GM12878 (cell line): ENCODE data around the gene TXLNB. TPM values are rescaled to one million over a fixed set of nuclear protein-coding genes. Genes with fewer than 3 reads are reported as not detected.
A peak's percentile ranks its signal among the peaks of the same experiment; 100 is the strongest.

Source experiments
- BACH1 ChIP-seq: fragments of 450-650 bp; IDR thresholded peaks from 2 replicates; pipeline ENCODE4 v1.6.1; 2017; ENCODE audit warnings: mild to moderate bottlenecking, borderline replicate concordance
- BHLHE40 ChIP-seq, 2 experiments: fragments of 450-650 bp in 1 of 2; IDR thresholded peaks; 2 replicates each; pipeline ENCODE4 v1.6.1; 2011 to 2017; ENCODE audit warnings: low read depth in 2 of 2, borderline replicate concordance in 1 of 2, improper control_type of control experiment in 1 of 2, low read length in 1 of 2, mild to moderate bottlenecking in 1 of 2
- CEBPB ChIP-seq, 2 experiments: fragments of 150-350 bp in 1 of 2; IDR thresholded peaks; 2 replicates each; pipeline ENCODE4 v1.6.1; 2012 to 2014; ENCODE audit warnings: low read depth in 2 of 2, low read length in 2 of 2, borderline replicate concordance in 1 of 2, inconsistent platforms in 1 of 2
- CREM ChIP-seq: IDR thresholded peaks from 2 replicates; pipeline ENCODE4 v1.6.1; 2014; ENCODE audit warnings: antibody characterized with exemption, low read depth
- EP300 ChIP-seq, 2 experiments: fragments of 150-350 bp in 1 of 2; IDR thresholded peaks; 2 replicates each; pipeline ENCODE4 v1.6.1; 2011 to 2012; ENCODE audit warnings: low read depth in 2 of 2, low read length in 2 of 2, borderline replicate concordance in 1 of 2, improper control_type of control experiment in 1 of 2, inconsistent platforms in 1 of 2; ENCODE audit not compliant: control insufficient read depth in 1 of 2
- FOXM1 ChIP-seq: IDR thresholded peaks from 2 replicates; pipeline ENCODE4 v1.6.1; 2012; ENCODE audit warnings: low read depth, mild to moderate bottlenecking, inconsistent platforms, low read length, moderate library complexity
- GABPA ChIP-seq: IDR thresholded peaks from 2 replicates; pipeline ENCODE4 v1.6.1; 2014; ENCODE audit warnings: antibody characterized with exemption, low read depth, mild to moderate bottlenecking, inconsistent platforms
- HDAC6 ChIP-seq: fragments of 200-600 bp; sonication (generic); IDR thresholded peaks from one replicate; pipeline ENCODE4 v1.8.0; 2017; ENCODE audit warnings: antibody characterized with exemption; ENCODE audit not compliant: unreplicated experiment
- MEF2A ChIP-seq: IDR thresholded peaks from 2 replicates; pipeline ENCODE4 v1.6.1; 2011; ENCODE audit warnings: low read depth, mild to moderate bottlenecking, low read length, moderate library complexity; ENCODE audit not compliant: insufficient read depth
- MYB ChIP-seq: fragments of 150-350 bp; IDR thresholded peaks from 2 replicates; pipeline ENCODE4 v1.6.1; 2014; ENCODE audit warnings: mild to moderate bottlenecking, low read depth, low read length, borderline replicate concordance
- MYC ChIP-seq: IDR thresholded peaks from 2 replicates; pipeline ENCODE4 v1.6.1; 2011; ENCODE audit warnings: mild to moderate bottlenecking, low read length, moderate library complexity, inconsistent platforms; ENCODE audit not compliant: insufficient read depth, insufficient replicate concordance, insufficient read length, severe bottlenecking
- NFIC ChIP-seq: IDR thresholded peaks from 2 replicates; pipeline ENCODE4 v1.6.1; 2012; ENCODE audit warnings: low read depth, mild to moderate bottlenecking, inconsistent platforms, low read length, moderate library complexity
- NR2C1 ChIP-seq: fragments of 450-650 bp; IDR thresholded peaks from 2 replicates; pipeline ENCODE4 v1.6.1; 2017; ENCODE audit warnings: antibody characterized with exemption, mild to moderate bottlenecking, moderate library complexity
- SPI1 ChIP-seq: IDR thresholded peaks from 2 replicates; pipeline ENCODE4 v1.6.1; 2011; ENCODE audit warnings: low read depth, mild to moderate bottlenecking, low read length, moderate library complexity, borderline replicate concordance; ENCODE audit not compliant: insufficient read depth
- TBL1XR1 ChIP-seq: IDR thresholded peaks from 2 replicates; pipeline ENCODE4 v1.6.1; 2012; ENCODE audit warnings: low read depth, low read length, improper control_type of control experiment
- TCF12 ChIP-seq: IDR thresholded peaks from 2 replicates; pipeline ENCODE4 v1.6.1; 2011; ENCODE audit warnings: low read depth, mild to moderate bottlenecking, low read length
- TCF7 ChIP-seq: IDR thresholded peaks from 2 replicates; pipeline ENCODE4 v1.6.1; 2014; ENCODE audit warnings: antibody characterized with exemption, borderline replicate concordance
- WRNIP1 ChIP-seq: IDR thresholded peaks from 2 replicates; pipeline ENCODE4 v1.6.1; 2011; ENCODE audit warnings: low read depth, low read length, improper control_type of control experiment, borderline replicate concordance
- ZNF24 ChIP-seq: fragments of 450-650 bp; IDR thresholded peaks from 2 replicates; pipeline ENCODE4 v1.6.1; 2017; ENCODE audit warnings: antibody characterized with exemption, mild to moderate bottlenecking
- ZNF622 ChIP-seq: fragments of 450-650 bp; IDR thresholded peaks from 2 replicates; pipeline ENCODE4 v1.6.1; 2017; ENCODE audit warnings: mild to moderate bottlenecking, inconsistent platforms
- polyA plus RNA-seq, 11 experiments: library from polyadenylated mRNA; depleted of rRNA in 4 of 11; unstranded in 6 of 11; stranded (reverse) in 5 of 11; fragments of >200 nt; fragmentation: Nextera tagmentation in 4 of 11; fragmentation: Illumina TruSeq in 1 of 11; extraction: Ambion mirVana in 4 of 11; extraction: Trizol in 1 of 11; gene quantifications; 1 replicate in 1 of 11; 2 replicates in 10 of 11; pipeline versions ENCODE4 v1.2.1 to v1.2.3, GENCODE V29; 2011 to 2016; ENCODE audit warnings: inconsistent platforms in 2 of 11, missing spikeins in 2 of 11, low read depth in 1 of 11
- total RNA-seq, 4 experiments: library from RNA; depleted of rRNA in 3 of 4; stranded (reverse); fragments of >200 nt in 3 of 4; fragmentation: Illumina TruSeq in 1 of 4; extraction: Trizol in 1 of 4; gene quantifications; 2 replicates each; pipeline versions ENCODE4 v1.2.1 to v1.2.3, GENCODE V29; 2013 to 2021
- TF ChIP-seq, protein P1 (sequence below): fragments of 450-650 bp; IDR thresholded peaks from 2 replicates; pipeline ENCODE4 v1.6.1; 2017; ENCODE audit warnings: mild to moderate bottlenecking, moderate library complexity
- TF ChIP-seq, protein P2 (sequence below): IDR thresholded peaks from 2 replicates; pipeline ENCODE4 v1.6.1; 2011; ENCODE audit warnings: borderline replicate concordance, low read depth, mild to moderate bottlenecking, moderate library complexity, low read length; ENCODE audit not compliant: insufficient read depth, poor library complexity, severe bottlenecking
- TF ChIP-seq, protein P3 (sequence below): IDR thresholded peaks from 2 replicates; pipeline ENCODE4 v1.6.1; 2012; ENCODE audit warnings: low read depth, low read length, improper control_type of control experiment

Gene TXLNB
- total and polyA plus RNA-seq, 10 of the 15 experiments (the other 5 are each of a cell fraction or from before 2014, with no cell fraction given), result 0.07 to 1.3 (median 0.22) TPM; not detected in 1

DNA sequence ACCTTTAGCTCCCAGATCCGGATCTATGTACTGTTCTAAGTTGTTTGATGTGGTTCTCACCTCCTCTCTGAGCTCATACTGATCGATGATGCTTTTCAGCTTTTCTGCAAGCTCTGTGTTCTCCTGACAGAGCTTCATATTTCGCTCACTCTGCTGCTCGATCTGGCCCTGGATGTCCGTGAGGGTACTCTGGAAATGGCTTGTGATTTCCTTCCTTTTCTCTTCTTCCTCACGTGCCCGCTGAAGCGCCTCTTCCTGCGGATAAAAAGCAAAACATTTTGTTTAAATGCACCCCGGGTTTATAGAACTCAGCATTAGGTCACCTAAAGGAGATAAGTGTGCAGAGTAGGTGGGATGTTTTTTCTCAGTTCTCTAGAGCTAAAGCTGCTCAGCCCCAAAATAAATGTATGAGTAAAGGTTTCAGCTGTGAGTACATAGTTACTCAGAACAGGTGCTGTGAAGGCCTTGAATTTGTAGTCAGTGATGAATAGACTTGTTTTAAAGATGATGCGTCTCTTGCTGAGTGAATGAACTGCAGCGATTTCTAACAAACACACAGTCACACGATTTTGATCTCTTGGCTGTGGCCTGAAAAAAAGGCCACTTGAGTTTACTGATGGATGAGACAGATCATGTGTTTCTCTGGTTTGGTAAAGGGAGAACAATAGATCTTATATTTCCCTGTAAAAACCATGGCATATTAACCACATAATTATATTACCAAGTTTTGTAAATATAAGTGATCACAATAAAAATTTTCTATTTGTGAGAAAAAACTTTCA lies 29.1 kb downstream of the TXLNB start (continued):
- TF ChIP-seq, protein P1, sequence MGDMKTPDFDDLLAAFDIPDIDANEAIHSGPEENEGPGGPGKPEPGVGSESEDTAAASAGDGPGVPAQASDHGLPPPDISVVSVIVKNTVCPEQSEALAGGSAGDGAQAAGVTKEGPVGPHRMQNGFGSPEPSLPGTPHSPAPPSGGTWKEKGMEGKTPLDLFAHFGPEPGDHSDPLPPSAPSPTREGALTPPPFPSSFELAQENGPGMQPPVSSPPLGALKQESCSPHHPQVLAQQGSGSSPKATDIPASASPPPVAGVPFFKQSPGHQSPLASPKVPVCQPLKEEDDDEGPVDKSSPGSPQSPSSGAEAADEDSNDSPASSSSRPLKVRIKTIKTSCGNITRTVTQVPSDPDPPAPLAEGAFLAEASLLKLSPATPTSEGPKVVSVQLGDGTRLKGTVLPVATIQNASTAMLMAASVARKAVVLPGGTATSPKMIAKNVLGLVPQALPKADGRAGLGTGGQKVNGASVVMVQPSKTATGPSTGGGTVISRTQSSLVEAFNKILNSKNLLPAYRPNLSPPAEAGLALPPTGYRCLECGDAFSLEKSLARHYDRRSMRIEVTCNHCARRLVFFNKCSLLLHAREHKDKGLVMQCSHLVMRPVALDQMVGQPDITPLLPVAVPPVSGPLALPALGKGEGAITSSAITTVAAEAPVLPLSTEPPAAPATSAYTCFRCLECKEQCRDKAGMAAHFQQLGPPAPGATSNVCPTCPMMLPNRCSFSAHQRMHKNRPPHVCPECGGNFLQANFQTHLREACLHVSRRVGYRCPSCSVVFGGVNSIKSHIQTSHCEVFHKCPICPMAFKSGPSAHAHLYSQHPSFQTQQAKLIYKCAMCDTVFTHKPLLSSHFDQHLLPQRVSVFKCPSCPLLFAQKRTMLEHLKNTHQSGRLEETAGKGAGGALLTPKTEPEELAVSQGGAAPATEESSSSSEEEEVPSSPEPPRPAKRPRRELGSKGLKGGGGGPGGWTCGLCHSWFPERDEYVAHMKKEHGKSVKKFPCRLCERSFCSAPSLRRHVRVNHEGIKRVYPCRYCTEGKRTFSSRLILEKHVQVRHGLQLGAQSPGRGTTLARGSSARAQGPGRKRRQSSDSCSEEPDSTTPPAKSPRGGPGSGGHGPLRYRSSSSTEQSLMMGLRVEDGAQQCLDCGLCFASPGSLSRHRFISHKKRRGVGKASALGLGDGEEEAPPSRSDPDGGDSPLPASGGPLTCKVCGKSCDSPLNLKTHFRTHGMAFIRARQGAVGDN, result no peak
- TF ChIP-seq TCF7 (0 out of 2 replicates have a peak, but pooled peaks have one; percentile 60), CREM (peak; percentile 54; the same call in 1 of the 2 replicates), MEF2A (peak; percentile 67; the same call in 1 of the 2 replicates), TCF12 (peak; percentile 70), ZNF24 (no peak), BACH1 (no peak), FOXM1 (peak; percentile 63; the same call in 1 of the 2 replicates), MYB (no peak), GABPA (no peak), NR2C1 (no peak), ZNF622 (no peak), TBL1XR1 (no peak), BHLHE40 (IDR thresholded peaks at IDR 0.05; ENCODE audit: borderline replicate concordance in 1 of 2, low read depth in 2 of 2, low read length in 1 of 2) (peak in 1 of 2 experiments; percentile 62; a peak in 1 of 4 replicates), CEBPB (IDR thresholded peaks at IDR 0.05; ENCODE audit: borderline replicate concordance in 1 of 2, low read depth in 2 of 2, low read length in 2 of 2) (no peak), WRNIP1 (no peak), SPI1 (peak; percentile 32; the same call in 1 of the 2 replicates), EP300 (IDR thresholded peaks at IDR 0.05; ENCODE audit: borderline replicate concordance in 1 of 2, control insufficient read depth in 1 of 2, low read depth in 2 of 2, low read length in 2 of 2) (peak in 1 of 2 experiments; percentile 15; a peak in 1 of 4 replicates), MYC (no peak), NFIC (peak; percentile 57; the same call in 1 of the 2 replicates), HDAC6 (no peak)
- TF ChIP-seq, protein P2, sequence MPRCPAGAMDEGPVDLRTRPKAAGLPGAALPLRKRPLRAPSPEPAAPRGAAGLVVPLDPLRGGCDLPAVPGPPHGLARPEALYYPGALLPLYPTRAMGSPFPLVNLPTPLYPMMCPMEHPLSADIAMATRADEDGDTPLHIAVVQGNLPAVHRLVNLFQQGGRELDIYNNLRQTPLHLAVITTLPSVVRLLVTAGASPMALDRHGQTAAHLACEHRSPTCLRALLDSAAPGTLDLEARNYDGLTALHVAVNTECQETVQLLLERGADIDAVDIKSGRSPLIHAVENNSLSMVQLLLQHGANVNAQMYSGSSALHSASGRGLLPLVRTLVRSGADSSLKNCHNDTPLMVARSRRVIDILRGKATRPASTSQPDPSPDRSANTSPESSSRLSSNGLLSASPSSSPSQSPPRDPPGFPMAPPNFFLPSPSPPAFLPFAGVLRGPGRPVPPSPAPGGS, result peak; percentile 20
- TF ChIP-seq, protein P3, sequence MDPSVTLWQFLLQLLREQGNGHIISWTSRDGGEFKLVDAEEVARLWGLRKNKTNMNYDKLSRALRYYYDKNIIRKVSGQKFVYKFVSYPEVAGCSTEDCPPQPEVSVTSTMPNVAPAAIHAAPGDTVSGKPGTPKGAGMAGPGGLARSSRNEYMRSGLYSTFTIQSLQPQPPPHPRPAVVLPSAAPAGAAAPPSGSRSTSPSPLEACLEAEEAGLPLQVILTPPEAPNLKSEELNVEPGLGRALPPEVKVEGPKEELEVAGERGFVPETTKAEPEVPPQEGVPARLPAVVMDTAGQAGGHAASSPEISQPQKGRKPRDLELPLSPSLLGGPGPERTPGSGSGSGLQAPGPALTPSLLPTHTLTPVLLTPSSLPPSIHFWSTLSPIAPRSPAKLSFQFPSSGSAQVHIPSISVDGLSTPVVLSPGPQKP, result no peak
